GM12874 (cell line): ENCODE data around the gene IRF2.

Source experiments
- TF ChIP-seq, protein P1 (sequence below): IDR thresholded peaks from 2 replicates; pipeline ENCODE4 v1.5.1; 2011; ENCODE audit warnings: low read depth, mild to moderate bottlenecking, control low read depth, low read length, moderate library complexity; ENCODE audit not compliant: insufficient read depth

IRF2 gene

DNA sequence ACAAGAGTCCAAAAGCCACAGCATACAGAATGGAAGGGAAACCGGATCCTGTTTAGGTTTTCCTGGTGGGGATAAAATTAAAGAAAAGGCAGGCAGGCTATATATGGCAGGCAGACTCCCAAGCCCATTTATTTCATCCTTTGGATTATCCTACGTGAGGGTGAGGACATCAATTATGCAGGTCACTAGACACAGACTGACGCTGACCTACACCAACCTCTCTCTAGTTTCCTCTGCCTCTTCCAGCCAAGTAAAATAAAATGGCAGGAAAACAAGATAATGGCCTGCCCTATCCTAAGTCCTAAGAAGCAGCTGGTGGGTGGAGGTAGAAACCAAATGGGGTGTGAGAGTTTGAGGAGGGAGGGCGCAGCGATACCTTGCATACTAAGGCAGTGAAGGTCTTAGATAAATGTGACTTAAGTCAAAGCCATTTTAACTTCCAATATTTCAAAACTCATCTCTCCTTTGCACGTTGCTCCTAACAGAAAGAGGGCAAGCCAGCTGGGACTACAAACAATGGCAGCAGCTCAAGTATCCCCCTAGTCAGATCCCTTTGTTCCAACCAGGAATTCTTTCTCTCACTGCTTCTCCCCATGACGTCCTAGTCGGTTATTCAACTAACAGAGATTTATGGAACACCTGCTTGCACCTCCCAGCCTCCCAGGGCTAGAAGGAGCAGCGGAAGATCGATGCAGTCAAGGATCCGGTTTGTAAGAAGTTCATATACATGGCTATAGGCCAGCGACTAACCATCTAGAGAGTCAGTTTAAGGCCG, 72.8 kb downstream of the IRF2 start:
- TF ChIP-seq, protein P1, sequence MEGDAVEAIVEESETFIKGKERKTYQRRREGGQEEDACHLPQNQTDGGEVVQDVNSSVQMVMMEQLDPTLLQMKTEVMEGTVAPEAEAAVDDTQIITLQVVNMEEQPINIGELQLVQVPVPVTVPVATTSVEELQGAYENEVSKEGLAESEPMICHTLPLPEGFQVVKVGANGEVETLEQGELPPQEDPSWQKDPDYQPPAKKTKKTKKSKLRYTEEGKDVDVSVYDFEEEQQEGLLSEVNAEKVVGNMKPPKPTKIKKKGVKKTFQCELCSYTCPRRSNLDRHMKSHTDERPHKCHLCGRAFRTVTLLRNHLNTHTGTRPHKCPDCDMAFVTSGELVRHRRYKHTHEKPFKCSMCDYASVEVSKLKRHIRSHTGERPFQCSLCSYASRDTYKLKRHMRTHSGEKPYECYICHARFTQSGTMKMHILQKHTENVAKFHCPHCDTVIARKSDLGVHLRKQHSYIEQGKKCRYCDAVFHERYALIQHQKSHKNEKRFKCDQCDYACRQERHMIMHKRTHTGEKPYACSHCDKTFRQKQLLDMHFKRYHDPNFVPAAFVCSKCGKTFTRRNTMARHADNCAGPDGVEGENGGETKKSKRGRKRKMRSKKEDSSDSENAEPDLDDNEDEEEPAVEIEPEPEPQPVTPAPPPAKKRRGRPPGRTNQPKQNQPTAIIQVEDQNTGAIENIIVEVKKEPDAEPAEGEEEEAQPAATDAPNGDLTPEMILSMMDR: no peak

DNA sequence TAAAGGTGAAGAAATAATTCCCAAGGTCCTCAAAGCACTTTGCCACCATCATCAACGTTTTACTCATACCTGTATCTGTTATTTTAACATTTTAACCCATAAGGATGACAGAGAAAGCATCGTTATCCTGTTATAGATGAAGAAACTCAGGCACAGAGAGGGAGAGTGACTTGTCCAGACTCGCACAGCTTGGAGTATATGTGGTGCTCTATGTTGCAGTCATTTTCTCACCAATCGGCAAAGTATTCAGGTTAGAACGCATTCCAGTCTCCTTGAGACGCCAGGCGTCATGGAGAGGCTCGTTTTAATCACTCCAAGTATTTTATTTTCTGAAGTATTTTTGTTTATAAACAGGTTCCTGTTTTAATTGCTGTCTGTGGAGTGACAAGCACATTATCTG, 73.5 kb downstream of the IRF2 start:
- TF ChIP-seq, protein P1: no peak

DNA sequence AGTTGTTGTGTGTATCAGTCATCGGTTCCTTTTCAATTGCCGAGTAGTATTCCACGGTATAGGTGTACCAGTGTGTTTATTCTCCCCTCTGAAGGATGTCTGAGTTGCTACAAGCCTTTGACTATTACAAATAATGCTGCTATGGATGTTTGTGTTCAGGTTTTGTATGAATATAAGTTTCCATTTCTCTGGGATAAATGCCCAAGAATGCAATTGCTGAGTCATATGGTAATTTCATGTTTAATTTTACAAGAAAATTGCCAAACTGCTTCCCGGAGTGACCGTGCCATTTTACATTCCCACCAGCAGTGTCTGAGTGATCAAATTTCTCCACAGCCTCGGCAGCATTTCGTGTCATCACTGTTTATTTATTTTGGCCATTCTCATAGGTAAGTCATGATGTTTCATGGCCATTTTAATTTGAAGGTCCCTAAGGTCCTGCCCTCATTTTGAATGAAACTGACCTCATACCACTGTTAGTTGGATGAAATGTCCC, 73.9 kb downstream of the IRF2 start:
- TF ChIP-seq, protein P1: no peak

DNA sequence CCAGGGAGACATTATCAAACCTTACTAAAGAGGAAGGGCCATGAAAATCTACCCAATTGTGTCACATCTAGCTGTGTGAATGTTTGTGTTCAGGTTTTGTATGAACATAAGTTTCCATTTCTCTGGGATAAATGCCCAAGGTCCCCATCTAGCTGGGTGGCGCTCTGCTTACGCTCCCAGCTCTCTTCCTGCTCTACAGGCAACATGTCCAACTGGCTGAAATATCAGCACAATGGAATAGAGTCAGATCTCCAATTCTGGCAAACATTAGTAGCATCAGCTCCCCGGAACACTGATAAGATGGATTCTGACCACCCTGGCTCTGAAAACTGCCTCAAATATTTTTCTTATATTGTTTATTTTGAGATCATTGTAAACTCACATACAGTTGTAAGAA, 74.8 kb downstream of the IRF2 start:
- TF ChIP-seq, protein P1: no peak

DNA sequence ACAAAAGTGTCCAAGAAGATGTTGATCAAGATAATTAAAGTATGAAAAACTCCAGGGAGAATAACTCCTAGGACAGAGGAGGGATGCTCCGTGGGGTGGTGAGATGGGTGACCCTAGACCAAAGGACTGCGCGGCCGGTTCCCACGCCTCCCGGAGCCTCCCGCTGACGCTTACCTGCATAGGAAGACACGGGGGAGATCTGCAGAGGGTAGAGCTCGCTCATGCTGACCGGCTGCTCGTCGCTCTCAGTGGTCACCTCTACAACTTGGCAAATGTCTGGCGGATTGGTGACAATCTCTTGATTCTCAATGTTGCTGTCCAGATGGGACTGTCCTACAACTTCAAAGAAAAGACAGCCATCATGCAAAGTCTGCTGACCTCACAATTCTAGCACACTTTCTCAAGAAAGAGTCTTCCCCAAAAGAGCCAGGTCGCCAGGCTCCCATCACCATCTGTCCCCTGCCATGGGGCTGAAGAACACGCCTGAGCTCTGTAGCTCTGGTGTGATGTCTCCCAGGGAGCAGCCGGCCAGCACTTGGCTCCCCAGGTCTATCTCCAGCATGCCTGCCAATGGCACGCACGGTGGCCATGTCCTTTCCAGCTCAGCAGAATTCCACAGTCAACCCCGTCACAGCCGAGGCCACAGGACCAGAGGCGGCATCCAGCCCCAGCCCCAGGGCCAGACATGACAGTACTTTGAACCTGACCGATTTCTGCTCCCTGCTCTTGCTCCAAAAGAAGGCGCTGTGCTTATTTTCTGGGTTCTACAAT, 75.4 kb downstream of the IRF2 start:
- TF ChIP-seq, protein P1: no peak

DNA sequence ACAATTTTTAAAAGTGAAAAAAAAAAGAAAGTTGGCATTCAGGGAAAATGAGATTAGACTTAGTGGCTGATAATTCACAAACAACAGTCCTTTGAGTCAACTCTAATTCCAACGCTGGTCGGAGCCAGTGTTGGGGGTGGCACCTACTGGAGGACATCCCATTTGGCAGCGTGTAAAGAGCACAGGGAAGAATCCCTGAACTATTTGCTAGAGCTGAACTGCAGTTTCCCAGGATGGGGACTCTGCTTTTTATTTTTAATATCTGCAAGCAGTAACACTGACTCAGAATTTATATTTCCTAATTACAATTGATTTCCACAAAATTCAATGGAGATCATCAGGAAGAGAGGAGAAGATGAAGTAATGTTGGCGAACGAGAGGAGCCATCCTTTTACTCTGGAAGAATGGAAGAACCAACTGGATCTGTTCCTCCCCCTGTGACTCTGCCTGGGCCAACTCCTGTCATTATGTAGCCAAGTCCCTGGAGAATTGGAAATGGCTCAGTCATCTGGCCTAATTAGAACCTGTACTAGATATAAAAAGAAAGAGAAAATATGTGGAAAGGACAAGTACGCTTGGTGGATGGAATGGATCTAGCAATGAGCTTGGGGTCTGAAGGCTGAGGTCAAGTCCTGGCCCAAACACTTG, 76.7 kb downstream of the IRF2 start:
- TF ChIP-seq, protein P1: no peak
